Breast epithelium (tissue), 3 donors: Measurements from ENCODE around the gene GPR180.

Experiments used
- CTCF ChIP-seq, 3 donors: fragments of 450-650 bp; IDR thresholded peaks; one replicate each; pipeline ENCODE4 v1.5.1; 2016 to 2017; ENCODE audit warnings: antibody characterized with exemption in 3 of 3, mild to moderate bottlenecking in 3 of 3, moderate library complexity in 3 of 3
- POLR2A ChIP-seq: fragments of 450-650 bp; IDR thresholded peaks from one replicate; pipeline ENCODE4 v1.6.1; 2016; ENCODE audit warnings: antibody characterized with exemption, mild to moderate bottlenecking, moderate library complexity
- POLR2AphosphoS5 ChIP-seq, 3 donors: sonication (generic); formaldehyde crosslinking; IDR thresholded peaks; one replicate each; pipeline ENCODE4 v1.6.1; 2017; ENCODE audit warnings: antibody characterized with exemption in 3 of 3

- TF ChIP-seq CTCF (IDR thresholded peaks at IDR 0.05) (no peak), POLR2A (no peak), POLR2AphosphoS5 (IDR thresholded peaks at IDR 0.05) (no peak)
These were observed 63.2 kb downstream of the GPR180 start for GRCh38 chr13:94664889-94665288.
